ENCODE results near the gene MFSD6L. TPM values are rescaled to one million over a fixed set of nuclear protein-coding genes. Genes with fewer than 3 reads are reported as not detected.

The MFSD6L gene
- total and polyA plus RNA-seq, 2 of the 13 experiments (the other 11 are each of a cell fraction or from before 2014, with no cell fraction given) = not detected

DNA sequence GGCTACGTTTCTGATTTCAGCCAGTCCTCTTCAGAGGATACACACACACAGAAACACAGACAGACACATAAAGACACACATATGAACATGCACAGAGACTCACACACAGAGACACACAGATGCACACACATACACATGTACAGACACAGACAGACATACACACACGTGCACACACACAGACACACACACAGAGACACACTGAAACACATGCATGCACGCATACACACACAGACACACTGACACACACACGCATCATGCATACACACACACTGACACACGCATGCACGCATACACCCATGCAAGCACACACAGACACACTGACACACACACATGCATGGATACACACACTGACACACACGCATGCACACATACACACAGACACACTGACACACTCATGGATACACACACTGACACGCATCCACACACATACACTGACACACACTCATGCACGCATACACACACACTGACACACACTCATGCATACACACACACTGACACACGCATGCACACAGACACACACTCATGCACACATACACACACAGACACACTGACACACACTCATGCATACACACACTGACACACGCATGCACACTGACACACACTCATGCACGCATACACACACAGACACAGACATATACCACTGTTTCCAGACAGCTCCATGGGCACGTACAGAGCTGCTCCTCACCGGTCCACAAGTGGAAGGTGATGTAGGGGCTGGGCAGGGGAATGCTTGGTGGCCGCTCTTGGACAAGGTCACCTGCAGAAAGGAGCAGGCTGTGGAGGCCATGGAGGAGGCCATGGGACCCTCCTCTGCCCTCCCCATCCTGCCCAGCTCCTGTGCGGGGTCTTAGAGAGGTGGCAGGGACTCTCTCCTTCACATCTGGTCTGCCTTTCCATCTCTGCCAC lies 30.1 kb upstream of the MFSD6L start (continued):
- TF ChIP-seq KDM5B (CRISPR knock-in tag; IDR thresholded peaks at IDR 0.05; ENCODE audit: borderline replicate concordance) = no peak

DNA sequence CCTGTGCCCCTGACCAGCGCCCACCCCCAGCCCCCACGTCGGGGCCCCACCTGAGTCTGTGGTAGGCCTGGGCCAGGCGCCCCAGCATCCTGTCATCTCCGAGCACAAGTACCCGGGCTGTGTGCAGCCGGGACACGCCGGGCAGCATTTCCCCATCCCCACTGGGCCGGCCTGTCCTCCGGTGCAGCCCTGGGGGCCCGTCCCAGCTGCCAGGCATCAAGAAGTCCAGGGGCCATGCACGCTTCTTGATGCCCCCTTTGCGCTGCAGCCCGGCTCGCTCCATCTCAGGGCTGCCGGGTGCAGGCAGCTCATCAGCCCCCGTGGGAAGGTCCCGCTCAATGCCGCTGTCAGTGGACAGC lies 29.3 kb upstream of the MFSD6L start:
- POLR2A ChIA-PET = no interaction called here
- Histone ChIP-seq H3K27me3 (ENCODE audit: control insufficient read depth in 1 of 2, insufficient read depth in 2 of 2, low read length in 2 of 2) (peaks cover 0 to 13% of the 10 kb centered on the region in 2 experiments; a peak in 2 of 5 replicates), H3K36me3 (replicated peaks in 1 of 2; ENCODE audit: control insufficient read depth in 1 of 2, insufficient read depth in 2 of 2, low read length in 2 of 2) (no peaks in the 10 kb centered on the region), H3K9me3 (ENCODE audit: low read length) (peaks cover 11% of the 10 kb centered on the region), H4K20me1 (ENCODE audit: insufficient read depth, low read length) (no peaks in the 10 kb centered on the region), H3K9ac (ENCODE audit: insufficient read depth, low read depth, low read length) (no peak overlapping the region), H2AFZ (ENCODE audit: low read length) (no peak overlapping the region), H3K4me2 (ENCODE audit: low read depth, low read length) (no peak overlapping the region), H3K27ac (ENCODE audit: extremely low read length, insufficient read depth, low read length) (no peak overlapping the region), H3K4me1 (ENCODE audit: insufficient read depth, low read length) (no peaks in the 10 kb centered on the region), H3K4me3 (replicated peaks in 1 of 3; ENCODE audit: insufficient read depth in 1 of 3, low read depth in 2 of 3, low read length in 3 of 3) (no peak overlapping the region), H3K79me2 (ENCODE audit: insufficient read depth, low read length) (no peaks in the 10 kb centered on the region)
- ATAC-seq (no peak), DNase-seq (ENCODE audit: low spot score) (no peak), FAIRE-seq (no peak)
- WGBS (ENCODE audit: low lambda C conversion rate) = 21% methylated on average over 5 of the region's 20 CpGs
- in situ Hi-C loops (cut with HindIII; ENCODE audit: extremely low pct_ligation_motif_present, low pct_unique_long_range_greater_than_20kb) = no loop called here
- BruUV-seq (replicated peaks) = no TSS peak
- intact Hi-C loops (cut with micrococcal nuclease; ENCODE audit: unreplicated experiment) = no loop called here
- CTCF ChIA-PET (ENCODE audit: low intra/inter-chr PET ratio, low total read pairs) = no interaction called here
- TF ChIP-seq, protein P1, sequence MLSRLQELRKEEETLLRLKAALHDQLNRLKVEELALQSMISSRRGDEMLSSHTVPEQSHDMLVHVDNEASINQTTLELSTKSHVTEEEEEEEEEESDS (CRISPR knock-in tag; IDR thresholded peaks at IDR 0.05; ENCODE audit: borderline replicate concordance) = no peak
- TF ChIP-seq, protein P2, sequence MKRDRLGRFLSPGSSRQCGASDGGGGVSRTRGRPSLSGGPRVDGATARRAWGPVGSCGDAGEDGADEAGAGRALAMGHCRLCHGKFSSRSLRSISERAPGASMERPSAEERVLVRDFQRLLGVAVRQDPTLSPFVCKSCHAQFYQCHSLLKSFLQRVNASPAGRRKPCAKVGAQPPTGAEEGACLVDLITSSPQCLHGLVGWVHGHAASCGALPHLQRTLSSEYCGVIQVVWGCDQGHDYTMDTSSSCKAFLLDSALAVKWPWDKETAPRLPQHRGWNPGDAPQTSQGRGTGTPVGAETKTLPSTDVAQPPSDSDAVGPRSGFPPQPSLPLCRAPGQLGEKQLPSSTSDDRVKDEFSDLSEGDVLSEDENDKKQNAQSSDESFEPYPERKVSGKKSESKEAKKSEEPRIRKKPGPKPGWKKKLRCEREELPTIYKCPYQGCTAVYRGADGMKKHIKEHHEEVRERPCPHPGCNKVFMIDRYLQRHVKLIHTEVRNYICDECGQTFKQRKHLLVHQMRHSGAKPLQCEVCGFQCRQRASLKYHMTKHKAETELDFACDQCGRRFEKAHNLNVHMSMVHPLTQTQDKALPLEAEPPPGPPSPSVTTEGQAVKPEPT (CRISPR knock-in tag; IDR thresholded peaks at IDR 0.05; ENCODE audit: low read depth) = no peak
- TF ChIP-seq HOXA9 (CRISPR knock-in tag; IDR thresholded peaks at IDR 0.05; ENCODE audit: borderline replicate concordance) = no peak
- TF ChIP-seq SUZ12 (IDR thresholded peaks at IDR 0.05; ENCODE audit: low read depth, low read length) = no peak
- TF ChIP-seq ZNF224 (CRISPR knock-in tag; IDR thresholded peaks at IDR 0.05) = no peak
- no peak for TF ChIP-seq MEF2D (CRISPR knock-in tag; IDR thresholded peaks at IDR 0.05)
- no peak for TF ChIP-seq SAFB2 (CRISPR knock-in tag; IDR thresholded peaks at IDR 0.05; ENCODE audit: borderline replicate concordance, low read depth)
- TF ChIP-seq, protein P3, sequence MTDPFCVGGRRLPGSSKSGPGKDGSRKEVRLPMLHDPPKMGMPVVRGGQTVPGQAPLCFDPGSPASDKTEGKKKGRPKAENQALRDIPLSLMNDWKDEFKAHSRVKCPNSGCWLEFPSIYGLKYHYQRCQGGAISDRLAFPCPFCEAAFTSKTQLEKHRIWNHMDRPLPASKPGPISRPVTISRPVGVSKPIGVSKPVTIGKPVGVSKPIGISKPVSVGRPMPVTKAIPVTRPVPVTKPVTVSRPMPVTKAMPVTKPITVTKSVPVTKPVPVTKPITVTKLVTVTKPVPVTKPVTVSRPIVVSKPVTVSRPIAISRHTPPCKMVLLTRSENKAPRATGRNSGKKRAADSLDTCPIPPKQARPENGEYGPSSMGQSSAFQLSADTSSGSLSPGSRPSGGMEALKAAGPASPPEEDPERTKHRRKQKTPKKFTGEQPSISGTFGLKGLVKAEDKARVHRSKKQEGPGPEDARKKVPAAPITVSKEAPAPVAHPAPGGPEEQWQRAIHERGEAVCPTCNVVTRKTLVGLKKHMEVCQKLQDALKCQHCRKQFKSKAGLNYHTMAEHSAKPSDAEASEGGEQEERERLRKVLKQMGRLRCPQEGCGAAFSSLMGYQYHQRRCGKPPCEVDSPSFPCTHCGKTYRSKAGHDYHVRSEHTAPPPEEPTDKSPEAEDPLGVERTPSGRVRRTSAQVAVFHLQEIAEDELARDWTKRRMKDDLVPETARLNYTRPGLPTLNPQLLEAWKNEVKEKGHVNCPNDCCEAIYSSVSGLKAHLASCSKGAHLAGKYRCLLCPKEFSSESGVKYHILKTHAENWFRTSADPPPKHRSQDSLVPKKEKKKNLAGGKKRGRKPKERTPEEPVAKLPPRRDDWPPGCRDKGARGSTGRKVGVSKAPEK (CRISPR knock-in tag; IDR thresholded peaks at IDR 0.05; ENCODE audit: borderline replicate concordance) = no peak
- TF ChIP-seq, protein P4, sequence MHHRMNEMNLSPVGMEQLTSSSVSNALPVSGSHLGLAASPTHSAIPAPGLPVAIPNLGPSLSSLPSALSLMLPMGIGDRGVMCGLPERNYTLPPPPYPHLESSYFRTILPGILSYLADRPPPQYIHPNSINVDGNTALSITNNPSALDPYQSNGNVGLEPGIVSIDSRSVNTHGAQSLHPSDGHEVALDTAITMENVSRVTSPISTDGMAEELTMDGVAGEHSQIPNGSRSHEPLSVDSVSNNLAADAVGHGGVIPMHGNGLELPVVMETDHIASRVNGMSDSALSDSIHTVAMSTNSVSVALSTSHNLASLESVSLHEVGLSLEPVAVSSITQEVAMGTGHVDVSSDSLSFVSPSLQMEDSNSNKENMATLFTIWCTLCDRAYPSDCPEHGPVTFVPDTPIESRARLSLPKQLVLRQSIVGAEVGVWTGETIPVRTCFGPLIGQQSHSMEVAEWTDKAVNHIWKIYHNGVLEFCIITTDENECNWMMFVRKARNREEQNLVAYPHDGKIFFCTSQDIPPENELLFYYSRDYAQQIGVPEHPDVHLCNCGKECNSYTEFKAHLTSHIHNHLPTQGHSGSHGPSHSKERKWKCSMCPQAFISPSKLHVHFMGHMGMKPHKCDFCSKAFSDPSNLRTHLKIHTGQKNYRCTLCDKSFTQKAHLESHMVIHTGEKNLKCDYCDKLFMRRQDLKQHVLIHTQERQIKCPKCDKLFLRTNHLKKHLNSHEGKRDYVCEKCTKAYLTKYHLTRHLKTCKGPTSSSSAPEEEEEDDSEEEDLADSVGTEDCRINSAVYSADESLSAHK (CRISPR knock-in tag; IDR thresholded peaks at IDR 0.05; ENCODE audit: borderline replicate concordance) = no peak
- no peak for TF ChIP-seq MAZ (IDR thresholded peaks at IDR 0.05; ENCODE audit: borderline replicate concordance, low read depth, low read length)
- no peak for TF ChIP-seq MAZ (CRISPR knock-in tag; IDR thresholded peaks at IDR 0.05; ENCODE audit: low read depth)
- no peak for TF ChIP-seq MIXL1 (CRISPR knock-in tag; IDR thresholded peaks at IDR 0.05)
